Muscle of back (tissue), 11 donors: ENCODE results near the gene CDC42EP4. TPM values are rescaled to one million over a fixed set of nuclear protein-coding genes. Genes with fewer than 3 reads are reported as not detected.

Experiments
- DNase-seq, 3 donors: peaks; one replicate each; pipeline versions ENCODE4 v3.0.0 to v3.0.0-alpha.2; 2013
- polyA plus RNA-seq, 10 donors: library from polyadenylated mRNA; unstranded; fragments of 120-200 nt; gene quantifications; one replicate each; pipeline ENCODE4 v1.2.1, GENCODE V29; 2013; ENCODE audit not compliant: insufficient read length in 10 of 10

Gene CDC42EP4
- polyA plus RNA-seq, 10 donors = 15.4 to 34.1 (median 20.3) TPM

- DNase-seq = peak in 1 of 3 donors; percentile 65
Observed at GRCh38 chr17:73304438-73304837, 7.4 kb downstream of the CDC42EP4 start.

GRCh38 chr17:73302189-73302588 is 9.6 kb downstream of the CDC42EP4 start:
- peak in 1 of 3 donors; percentile 81 for DNase-seq

- no peak for DNase-seq
Observed at GRCh38 chr17:73301369-73301768, 10.4 kb downstream of the CDC42EP4 start.

- no peak for DNase-seq
Observed at GRCh38 chr17:73300392-73300791, 11.4 kb downstream of the CDC42EP4 start.

GRCh38 chr17:73297934-73298861 is 13.6 kb downstream of the CDC42EP4 start:
- no peak for DNase-seq

- DNase-seq = no peak
Observed at GRCh38 chr17:73293480-73293911, 18.3 kb downstream of the CDC42EP4 start.

- DNase-seq = no peak
Observed at GRCh38 chr17:73293031-73293430, 18.8 kb downstream of the CDC42EP4 start.

GRCh38 chr17:73292031-73292531 is 19.7 kb downstream of the CDC42EP4 start:
- no peak for DNase-seq

- DNase-seq = no peak
Observed at GRCh38 chr17:73291260-73291801, 20.5 kb downstream of the CDC42EP4 start.

GRCh38 chr17:73290399-73291259 is 21.2 kb downstream of the CDC42EP4 start:
- no peak for DNase-seq

- DNase-seq = no peak
Observed at GRCh38 chr17:73289549-73290254, 22.1 kb downstream of the CDC42EP4 start.

- no peak for DNase-seq
Observed at GRCh38 chr17:73288534-73289302, 23.1 kb downstream of the CDC42EP4 start.

GRCh38 chr17:73286863-73287296 is 24.9 kb downstream of the CDC42EP4 start:
- DNase-seq = no peak

- no peak for DNase-seq
Observed at GRCh38 chr17:73285916-73286862, 25.6 kb downstream of the CDC42EP4 start.

- no peak for DNase-seq
Observed at GRCh38 chr17:73285603-73285908, 26.2 kb downstream of the CDC42EP4 start.

- DNase-seq = no peak
Observed at GRCh38 chr17:73284906-73285602, 26.7 kb downstream of the CDC42EP4 start.

- no peak for DNase-seq
Observed at GRCh38 chr17:73284354-73284753, 27.4 kb downstream of the CDC42EP4 start.

GRCh38 chr17:73283841-73284282 is 27.9 kb downstream of the CDC42EP4 start:
- DNase-seq = peak in 1 of 3 donors; percentile 64

GRCh38 chr17:73283250-73283649 is 28.6 kb downstream of the CDC42EP4 start:
- no peak for DNase-seq
